IPS-18c (cell line): ENCODE results near the gene RIC3.

Experiments used
- H3K4me3 ChIP-seq: 2 replicates; pipeline ENCODE4 v1.7.0; 2013; ENCODE audit warnings: low read depth, mild to moderate bottlenecking, low read length, moderate library complexity; ENCODE audit not compliant: insufficient read depth
- H3K9me3 ChIP-seq: one replicate; pipeline ENCODE4 v1.6.1; 2013; ENCODE audit warnings: mild to moderate bottlenecking, low read length, moderate library complexity; ENCODE audit not compliant: control insufficient read depth, insufficient read depth

RIC3 gene

GRCh38 chr11:8083088-8083395 is 85.8 kb downstream of the RIC3 start:
- Histone ChIP-seq H3K4me3 (no peak overlapping the region), H3K9me3 (peaks cover 5% of the 10 kb centered on the region)

- no peak overlapping the region for H3K4me3 ChIP-seq
- H3K9me3 ChIP-seq, result peaks cover 5% of the 10 kb centered on the region
Observed at GRCh38 chr11:8082391-8083087, 86.3 kb downstream of the RIC3 start.

GRCh38 chr11:8081591-8082250 is 87.1 kb downstream of the RIC3 start:
- Histone ChIP-seq H3K9me3 (peaks cover 5% of the 10 kb centered on the region), H3K4me3 (peak overlapping the region; percentile 63)

GRCh38 chr11:8080674-8081590 is 87.9 kb downstream of the RIC3 start, which contains the start of gene TUB:
Gene TUB, plus strand, starts transcription at chr11:8081211. Its CDS starts 300 bp downstream, at chr11:8081511.
- H3K4me3 ChIP-seq, result peak within 1 kb of the TSS; percentile 63
- peaks cover 5% of the 10 kb centered on the region for H3K9me3 ChIP-seq

- Histone ChIP-seq H3K9me3 (peaks cover 5% of the 10 kb centered on the region), H3K4me3 (peak overlapping the region; percentile 55; the same call in 1 of the 2 replicates)
Observed at GRCh38 chr11:8080069-8080670, 88.7 kb downstream of the RIC3 start.

GRCh38 chr11:8079111-8079675 is 89.6 kb downstream of the RIC3 start:
- peaks cover 5% of the 10 kb centered on the region for H3K9me3 ChIP-seq

GRCh38 chr11:8075119-8075726 is 93.6 kb downstream of the RIC3 start:
- H3K4me3 ChIP-seq, result no peak overlapping the region
- no peaks in the 10 kb centered on the region for H3K9me3 ChIP-seq

More at GRCh38 chr11:8079111-8079675, 89.6 kb downstream of the RIC3 start:
- no peak overlapping the region for H3K4me3 ChIP-seq

GRCh38 chr11:8071616-8072581 is 96.9 kb downstream of the RIC3 start:
- Histone ChIP-seq H3K9me3 (no peaks in the 10 kb centered on the region), H3K4me3 (no peak overlapping the region)

- Histone ChIP-seq H3K4me3 (no peak overlapping the region), H3K9me3 (no peaks in the 10 kb centered on the region)
Observed at GRCh38 chr11:8070417-8071115, 98.3 kb downstream of the RIC3 start.

GRCh38 chr11:8069771-8070170 is 99.1 kb downstream of the RIC3 start:
- no peaks in the 10 kb centered on the region for H3K9me3 ChIP-seq
- H3K4me3 ChIP-seq, result no peak overlapping the region

- Histone ChIP-seq H3K9me3 (no peaks in the 10 kb centered on the region), H3K4me3 (no peak overlapping the region)
Observed at GRCh38 chr11:8068605-8069221, 100.1 kb downstream of the RIC3 start.

GRCh38 chr11:8067929-8068575 is 100.8 kb downstream of the RIC3 start:
- H3K9me3 ChIP-seq, result no peaks in the 10 kb centered on the region
- no peak overlapping the region for H3K4me3 ChIP-seq

- Histone ChIP-seq H3K9me3 (no peaks in the 10 kb centered on the region), H3K4me3 (no peak overlapping the region)
Observed at GRCh38 chr11:8067567-8067928, 101.3 kb downstream of the RIC3 start.

- H3K9me3 ChIP-seq, result no peaks in the 10 kb centered on the region
- H3K4me3 ChIP-seq, result no peak overlapping the region
Observed at GRCh38 chr11:8066911-8067455, 101.8 kb downstream of the RIC3 start.
